ENCODE measurements around the gene SCT.

The SCT gene

GRCh38 chr11:625636-626268 lies 1.2 kb downstream of the SCT start:
- Histone ChIP-seq H3K4me2 (ENCODE audit: low read length) (no peak overlapping the region), H4K20me1 (ENCODE audit: insufficient read depth, low read length) (no peaks in the 10 kb centered on the region), H3K4me1 (ENCODE audit: low read length) (peaks cover 23% of the 10 kb centered on the region), H3K79me2 (ENCODE audit: low read length) (no peaks in the 10 kb centered on the region), H3K4me3 (ENCODE audit: low read length) (no peak overlapping the region), H3K9me3 (ENCODE audit: insufficient read depth, low read length) (no peaks in the 10 kb centered on the region), H3K9ac (ENCODE audit: low read length) (no peak overlapping the region), H3K36me3 (replicated peaks; ENCODE audit: low read depth, low read length) (no peaks in the 10 kb centered on the region), H2AFZ (ENCODE audit: low read depth, low read length) (no peak overlapping the region), H3K27me3 (ENCODE audit: low read depth, low read length) (no peaks in the 10 kb centered on the region), H3K27ac (ENCODE audit: low read length) (no peak overlapping the region)
- TF ChIP-seq EZH2phosphoT487 (IDR thresholded peaks at IDR 0.05; ENCODE audit: low read depth), result no peak
- no peak for TF ChIP-seq CTCF (IDR thresholded peaks at IDR 0.05; ENCODE audit: low read depth, low read length)

- H3K4me1 ChIP-seq (ENCODE audit: low read length), result peaks cover 18% of the 10 kb centered on the region
- no peaks in the 10 kb centered on the region for H3K36me3 ChIP-seq (replicated peaks; ENCODE audit: low read depth, low read length)
- H2AFZ ChIP-seq (ENCODE audit: low read depth, low read length), result no peak within 1 kb of the TSS
- no peaks in the 10 kb centered on the region for H4K20me1 ChIP-seq (ENCODE audit: insufficient read depth, low read length)
- H3K4me3 ChIP-seq (ENCODE audit: low read length), result no peak within 1 kb of the TSS
- H3K9ac ChIP-seq (ENCODE audit: low read length), result no peak within 1 kb of the TSS
- no peak within 1 kb of the TSS for H3K4me2 ChIP-seq (ENCODE audit: low read length)
- H3K9me3 ChIP-seq (ENCODE audit: insufficient read depth, low read length), result no peaks in the 10 kb centered on the region
- H3K27me3 ChIP-seq (ENCODE audit: low read depth, low read length), result no peaks in the 10 kb centered on the region
- H3K27ac ChIP-seq (ENCODE audit: low read length), result no peak within 1 kb of the TSS
- TF ChIP-seq CTCF (IDR thresholded peaks at IDR 0.05; ENCODE audit: low read depth, low read length), result no peak
- H3K79me2 ChIP-seq (ENCODE audit: low read length), result no peaks in the 10 kb centered on the region
Observed at GRCh38 chr11:624705-625635, 2.0 kb downstream of the SCT start, which contains the start of gene CDHR5. TSS of gene CDHR5 (minus strand) at chr11:624955. CDS start at chr11:624902, 53 bp downstream.

- Histone ChIP-seq H3K4me2 (ENCODE audit: low read length) (no peak overlapping the region), H3K4me3 (ENCODE audit: low read length) (no peak overlapping the region), H4K20me1 (ENCODE audit: insufficient read depth, low read length) (no peaks in the 10 kb centered on the region), H3K4me1 (ENCODE audit: low read length) (peaks cover 11% of the 10 kb centered on the region), H3K9me3 (ENCODE audit: insufficient read depth, low read length) (no peaks in the 10 kb centered on the region), H3K79me2 (ENCODE audit: low read length) (no peaks in the 10 kb centered on the region), H3K36me3 (replicated peaks; ENCODE audit: low read depth, low read length) (no peaks in the 10 kb centered on the region), H3K27me3 (ENCODE audit: low read depth, low read length) (no peaks in the 10 kb centered on the region), H2AFZ (ENCODE audit: low read depth, low read length) (no peak overlapping the region), H3K9ac (ENCODE audit: low read length) (no peak overlapping the region), H3K27ac (ENCODE audit: low read length) (no peak overlapping the region)
- no peak for TF ChIP-seq CTCF (IDR thresholded peaks at IDR 0.05; ENCODE audit: low read depth, low read length)
- TF ChIP-seq EZH2phosphoT487 (IDR thresholded peaks at IDR 0.05; ENCODE audit: low read depth), result no peak
Observed at GRCh38 chr11:623999-624704, 2.8 kb downstream of the SCT start.

All from OCI-LY3 (cell line).